Central memory CD8-positive, alpha-beta T cell (primary cell): ENCODE data around the gene DNMBP.
"Not testable (repeated sequence)": the region's sequence is repeated elsewhere in the genome, so short reads cannot be mapped to it uniquely, and the experiment has no call there.

ENCODE experiments used
- ATAC-seq: fragments of 150-1000 bp; cut with Tn5 transposase; replicated peaks from 2 replicates; pipeline ENCODE4 v1.10.0; 2022; ENCODE audit warnings: mild to moderate bottlenecking, moderate FRiP score, moderate number of reproducible peaks; ENCODE audit not compliant: poor library complexity, severe bottlenecking; ENCODE audit errors: extremely low read depth
- DNase-seq, 2 donors: peaks; one replicate each; pipeline ENCODE4 v3.0.0; 2021; ENCODE audit warnings: low spot score in 2 of 2
- H3K27ac Mint-ChIP-seq: one replicate; pipeline ENCODE4 v1.8.0; 2022; ENCODE audit warnings: low read depth, mild to moderate bottlenecking, moderate library complexity, mixed read lengths
- H3K27me3 Mint-ChIP-seq: one replicate; pipeline ENCODE4 v1.8.0; 2022; ENCODE audit warnings: mixed read lengths
- H3K36me3 Mint-ChIP-seq: one replicate; pipeline ENCODE4 v1.8.0; 2022; ENCODE audit warnings: mild to moderate bottlenecking, moderate library complexity, mixed read lengths; ENCODE audit not compliant: insufficient read depth
- H3K4me1 Mint-ChIP-seq: one replicate; pipeline ENCODE4 v1.8.0; 2022; ENCODE audit warnings: mixed read lengths
- H3K4me3 Mint-ChIP-seq: one replicate; pipeline ENCODE4 v1.8.0; 2022; ENCODE audit warnings: mild to moderate bottlenecking, moderate library complexity, mixed read lengths
- H3K9me3 Mint-ChIP-seq: one replicate; pipeline ENCODE4 v1.8.0; 2022; ENCODE audit warnings: mixed read lengths

Gene DNMBP

GRCh38 chr10:99993701-99994689, 15.8 kb downstream of the DNMBP start:
- Mint-ChIP-seq H3K27me3 (no peaks in the 10 kb centered on the region), H3K4me3 (no peak overlapping the region), H3K36me3 (peaks cover 2% of the 10 kb centered on the region), H3K27ac (peak overlapping the region; percentile 23), H3K4me1 (peaks cover 17% of the 10 kb centered on the region), H3K9me3 (no peaks in the 10 kb centered on the region)
- ATAC-seq (peak; percentile 78), DNase-seq (peak; percentile 10 to 14)

- not testable (repeated sequence) for H3K9me3 Mint-ChIP-seq, H3K4me3 Mint-ChIP-seq, H3K36me3 Mint-ChIP-seq, ATAC-seq, H3K4me1 Mint-ChIP-seq, H3K27me3 Mint-ChIP-seq, H3K27ac Mint-ChIP-seq, DNase-seq
Observed at GRCh38 chr10:99985637-99986036, 24.1 kb downstream of the DNMBP start.

GRCh38 chr10:99984211-99985034, 25.3 kb downstream of the DNMBP start:
- Mint-ChIP-seq H3K9me3 (no peaks in the 10 kb centered on the region), H3K27ac (no peak overlapping the region), H3K36me3 (no peaks in the 10 kb centered on the region), H3K27me3 (no peaks in the 10 kb centered on the region), H3K4me1 (no peaks in the 10 kb centered on the region), H3K4me3 (no peak overlapping the region)
- DNase-seq (no peak), ATAC-seq (no peak)

DNA sequence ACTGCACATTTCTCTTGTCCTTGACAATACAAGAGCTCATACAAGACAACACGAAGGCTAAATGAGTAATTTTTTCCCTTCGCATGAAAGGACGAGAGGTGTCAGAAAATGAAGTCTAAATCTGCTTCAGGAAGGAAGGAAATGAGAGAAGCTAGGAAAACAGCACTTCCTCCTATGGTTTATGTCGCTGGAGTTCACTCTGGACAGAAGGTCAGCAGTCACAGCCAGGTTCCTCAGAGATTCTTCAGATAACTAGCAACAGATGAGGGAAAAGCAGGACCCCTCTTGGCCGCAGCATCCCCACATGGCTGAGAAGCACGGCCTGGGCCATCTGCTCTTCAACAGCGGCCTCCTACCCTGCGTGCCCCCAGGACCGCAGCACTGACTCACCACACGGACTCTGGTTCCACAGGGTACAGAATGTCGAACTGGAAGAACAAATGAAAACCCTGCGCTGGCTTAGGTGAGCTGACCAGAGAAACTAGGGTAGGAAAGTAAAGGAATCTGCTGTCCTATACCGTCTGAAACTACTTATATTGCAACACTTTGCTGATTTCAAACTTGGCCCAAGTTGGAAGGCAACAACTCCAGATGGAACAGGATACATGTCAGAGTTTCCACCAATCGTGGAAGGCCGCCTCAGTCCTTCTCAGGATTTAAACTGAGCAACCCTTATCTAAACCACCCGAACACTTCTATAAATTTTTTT, 26.3 kb downstream of the DNMBP start:
- Mint-ChIP-seq H3K9me3 (no peaks in the 10 kb centered on the region), H3K36me3 (no peaks in the 10 kb centered on the region), H3K4me3 (no peak overlapping the region), H3K27ac (no peak overlapping the region), H3K27me3 (no peaks in the 10 kb centered on the region), H3K4me1 (no peaks in the 10 kb centered on the region)
- no peak for DNase-seq
- no peak for ATAC-seq

- no peaks in the 10 kb centered on the region for H3K4me1 Mint-ChIP-seq
- H3K9me3 Mint-ChIP-seq: no peaks in the 10 kb centered on the region
- DNase-seq: no peak
- ATAC-seq: no peak
- H3K27me3 Mint-ChIP-seq: no peaks in the 10 kb centered on the region
- no peaks in the 10 kb centered on the region for H3K36me3 Mint-ChIP-seq
- H3K27ac Mint-ChIP-seq: no peak overlapping the region
- H3K4me3 Mint-ChIP-seq: no peak overlapping the region
Observed at GRCh38 chr10:99982728-99983127, 27.0 kb downstream of the DNMBP start.

DNA sequence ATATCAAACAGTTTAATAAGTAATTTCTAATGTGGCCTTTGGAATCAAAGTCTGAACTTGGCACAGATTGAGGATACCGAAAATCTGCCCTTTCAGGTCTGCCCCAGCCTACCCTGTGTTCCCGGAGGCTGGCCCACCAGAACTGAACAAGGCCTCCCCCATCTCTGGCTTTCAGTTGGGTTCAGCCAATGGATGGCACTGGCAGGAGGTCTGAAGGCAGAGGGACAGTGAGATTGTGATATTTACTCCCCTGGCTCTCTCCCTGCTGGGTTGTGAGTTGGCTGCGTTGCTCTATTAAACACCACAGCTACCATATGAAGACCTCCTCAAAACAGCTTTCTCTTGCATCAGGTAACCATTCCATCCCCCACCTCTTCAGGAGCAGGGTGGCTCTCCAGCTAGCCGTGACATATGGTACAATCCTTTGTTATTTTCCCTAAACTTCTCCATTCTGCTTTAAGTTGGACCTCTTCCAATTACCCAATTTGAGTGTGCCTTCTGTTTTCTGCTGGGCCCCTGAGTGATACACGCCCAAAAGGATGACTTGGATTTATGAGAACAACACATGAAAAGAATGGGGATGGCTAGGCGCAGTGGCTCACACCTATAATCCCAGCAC, 28.1 kb downstream of the DNMBP start:
- no peak for DNase-seq
- Mint-ChIP-seq H3K9me3 (no peaks in the 10 kb centered on the region), H3K27ac (no peak overlapping the region), H3K4me3 (no peak overlapping the region), H3K27me3 (no peaks in the 10 kb centered on the region), H3K4me1 (no peaks in the 10 kb centered on the region), H3K36me3 (no peaks in the 10 kb centered on the region)
- ATAC-seq: no peak

DNA sequence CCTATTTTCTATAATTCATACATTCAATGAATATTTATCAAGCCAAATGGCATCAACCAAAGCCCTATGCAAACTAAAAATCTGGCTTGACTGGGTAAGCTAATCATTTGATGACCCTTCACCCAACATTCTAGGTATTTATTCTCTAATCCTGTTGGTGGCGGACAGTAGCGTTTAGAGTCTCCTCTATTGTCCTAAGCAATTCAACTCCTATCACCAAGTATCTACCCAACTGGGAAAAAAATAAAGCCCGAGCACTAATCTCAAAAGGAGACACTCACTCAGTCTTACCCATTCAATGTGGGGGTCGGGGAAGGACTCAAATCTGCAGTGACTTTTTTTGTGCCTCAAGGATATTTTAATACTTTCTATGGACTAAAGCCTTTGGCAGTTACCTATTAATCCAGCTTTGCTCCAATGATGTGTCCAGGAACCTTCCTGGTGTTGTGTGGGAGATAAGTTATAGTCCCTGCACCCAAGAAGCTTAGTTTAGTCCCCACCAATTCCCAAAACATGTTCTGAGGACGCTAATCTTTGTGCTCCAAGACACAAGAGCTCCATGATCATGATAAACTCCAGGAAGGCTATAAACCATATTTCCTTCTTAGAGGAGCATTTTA, 30.6 kb downstream of the DNMBP start:
- H3K27ac Mint-ChIP-seq: no peak overlapping the region
- no peaks in the 10 kb centered on the region for H3K4me1 Mint-ChIP-seq
- DNase-seq (no peak), ATAC-seq (no peak)
- no peak overlapping the region for H3K4me3 Mint-ChIP-seq
- H3K9me3 Mint-ChIP-seq: no peaks in the 10 kb centered on the region
- no peaks in the 10 kb centered on the region for H3K27me3 Mint-ChIP-seq
- no peaks in the 10 kb centered on the region for H3K36me3 Mint-ChIP-seq

DNA sequence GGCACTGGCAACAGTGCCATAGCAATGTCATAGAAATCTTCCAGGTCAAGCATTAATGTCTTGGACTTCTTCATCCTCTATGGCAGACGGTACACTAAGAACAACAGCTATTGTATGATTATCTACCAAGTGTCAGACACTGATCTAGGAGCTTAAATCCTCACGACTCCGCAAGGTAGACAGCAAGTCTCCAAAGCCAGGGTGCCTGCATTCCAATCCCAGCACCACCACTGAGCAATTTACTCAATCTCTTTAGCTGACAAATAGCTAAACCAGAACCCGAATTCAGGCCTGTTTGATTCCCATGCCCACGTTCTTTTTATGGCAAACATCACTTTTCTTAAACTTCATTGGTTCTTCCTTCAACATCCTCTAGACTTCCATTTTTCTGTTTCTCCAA, 31.8 kb downstream of the DNMBP start:
- Mint-ChIP-seq H3K4me3 (no peak overlapping the region), H3K27ac (no peak overlapping the region), H3K4me1 (no peaks in the 10 kb centered on the region), H3K27me3 (no peaks in the 10 kb centered on the region), H3K36me3 (no peaks in the 10 kb centered on the region), H3K9me3 (no peaks in the 10 kb centered on the region)
- DNase-seq (no peak), ATAC-seq (no peak)

DNA sequence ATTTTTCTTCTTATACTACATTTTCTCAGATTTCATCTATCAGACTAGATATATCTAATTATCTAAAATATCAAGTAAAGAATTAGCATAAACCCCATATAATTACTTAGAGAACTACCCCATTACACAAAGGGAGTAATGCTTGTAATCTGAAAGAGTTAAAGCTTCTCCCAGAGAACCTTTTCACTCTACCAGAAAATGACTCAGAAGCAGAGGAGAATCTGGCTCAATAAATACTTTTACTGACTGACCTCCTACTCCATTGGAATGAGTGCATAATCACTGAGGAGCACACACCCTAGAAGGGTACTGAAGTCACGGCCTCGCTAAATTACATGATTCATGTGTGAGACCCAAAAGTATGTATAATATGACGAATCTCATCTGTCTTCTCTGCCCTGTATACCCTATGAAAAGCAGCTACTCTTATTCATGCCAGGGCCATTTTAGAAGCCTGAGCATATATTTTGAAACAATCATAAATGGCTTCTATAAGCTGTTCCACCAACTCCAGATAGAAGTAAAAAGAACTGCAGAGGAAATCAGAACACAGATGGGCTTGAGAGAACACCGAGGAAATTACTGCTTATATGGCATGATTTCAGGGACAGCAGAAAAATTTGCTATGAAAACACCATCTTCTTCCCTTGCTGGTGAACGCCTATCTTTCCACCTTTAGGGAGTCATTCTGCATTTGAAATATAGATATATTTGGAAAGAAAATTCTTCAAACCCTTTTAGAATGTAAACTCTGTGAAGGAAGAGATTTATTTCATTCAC, 32.7 kb downstream of the DNMBP start:
- Mint-ChIP-seq H3K36me3 (no peaks in the 10 kb centered on the region), H3K27me3 (no peaks in the 10 kb centered on the region), H3K27ac (no peak overlapping the region), H3K4me3 (no peak overlapping the region), H3K9me3 (no peaks in the 10 kb centered on the region), H3K4me1 (no peaks in the 10 kb centered on the region)
- ATAC-seq: no peak
- DNase-seq: no peak

GRCh38 chr10:99975942-99976809, 33.6 kb downstream of the DNMBP start:
- H3K9me3 Mint-ChIP-seq: no peaks in the 10 kb centered on the region
- H3K4me1 Mint-ChIP-seq: no peaks in the 10 kb centered on the region
- no peak overlapping the region for H3K27ac Mint-ChIP-seq
- ATAC-seq (no peak), DNase-seq (no peak)
- H3K27me3 Mint-ChIP-seq: no peaks in the 10 kb centered on the region
- H3K36me3 Mint-ChIP-seq: peaks cover under 1% of the 10 kb centered on the region
- no peak overlapping the region for H3K4me3 Mint-ChIP-seq
